Activated CD8-positive, alpha-beta memory T cell treated with anti-CD3 and anti-CD28 coated beads, Interleukin-2, amount 50 U/mL, for 1 hour (primary cell): ENCODE measurements around the gene MPZL2.

ENCODE experiments used
- DNase-seq: peaks from one replicate; pipeline ENCODE4 v3.0.0-alpha.2; 2020; ENCODE audit errors: extremely low read depth

Gene MPZL2

GRCh38 chr11:118283756-118284350 is 19.8 kb upstream of the MPZL2 start:
- DNase-seq: no peak

DNA sequence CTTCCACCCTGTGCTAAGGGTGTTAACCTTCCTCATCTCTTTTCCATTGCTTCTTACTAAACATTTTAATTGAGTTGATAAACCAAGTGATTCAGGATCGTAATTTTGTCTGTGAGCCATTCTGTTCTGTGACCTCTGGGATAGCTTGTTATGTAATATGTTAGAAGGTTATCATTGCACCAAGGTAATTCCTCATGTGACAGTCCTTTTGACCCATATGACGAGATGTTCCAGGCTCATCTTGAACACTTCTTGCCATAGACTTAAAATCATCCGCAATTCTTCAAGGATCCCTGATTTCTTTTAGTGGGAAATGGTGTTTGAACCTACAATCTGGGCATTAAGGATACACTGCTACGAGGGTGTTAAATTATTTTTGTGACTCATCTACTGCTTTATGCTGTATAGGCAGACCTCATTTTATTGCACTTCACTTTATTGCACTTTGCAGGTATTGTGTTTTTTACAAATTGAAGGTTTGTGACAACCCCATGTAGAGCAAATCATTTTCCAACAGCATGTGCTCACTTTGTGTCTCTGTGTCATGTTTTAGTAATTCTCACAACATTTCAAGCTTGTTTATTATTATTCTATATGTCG is 19.0 kb upstream of the MPZL2 start:
- no peak for DNase-seq

- no peak for DNase-seq
Measured at GRCh38 chr11:118282606-118283005, 18.5 kb upstream of the MPZL2 start.

DNA sequence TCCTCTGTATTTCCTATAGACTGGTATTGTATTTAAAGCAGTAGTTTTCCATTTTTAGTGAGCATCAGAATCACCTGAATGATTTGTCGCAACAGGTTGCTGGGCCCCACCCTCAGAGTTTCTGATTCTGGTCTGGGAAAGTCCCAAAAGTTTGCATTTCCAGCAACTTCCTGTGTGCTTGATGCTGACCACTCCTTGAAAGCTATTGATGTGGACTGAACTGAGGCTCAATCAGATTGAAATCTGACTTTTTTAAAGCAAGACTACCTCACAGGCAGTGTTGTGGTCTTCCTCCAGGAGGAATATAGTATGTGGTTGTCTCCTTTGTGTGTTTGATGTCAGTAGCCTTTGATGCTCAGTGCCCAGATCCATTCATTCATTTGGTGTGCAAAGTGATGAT is 17.2 kb upstream of the MPZL2 start:
- DNase-seq: no peak

DNA sequence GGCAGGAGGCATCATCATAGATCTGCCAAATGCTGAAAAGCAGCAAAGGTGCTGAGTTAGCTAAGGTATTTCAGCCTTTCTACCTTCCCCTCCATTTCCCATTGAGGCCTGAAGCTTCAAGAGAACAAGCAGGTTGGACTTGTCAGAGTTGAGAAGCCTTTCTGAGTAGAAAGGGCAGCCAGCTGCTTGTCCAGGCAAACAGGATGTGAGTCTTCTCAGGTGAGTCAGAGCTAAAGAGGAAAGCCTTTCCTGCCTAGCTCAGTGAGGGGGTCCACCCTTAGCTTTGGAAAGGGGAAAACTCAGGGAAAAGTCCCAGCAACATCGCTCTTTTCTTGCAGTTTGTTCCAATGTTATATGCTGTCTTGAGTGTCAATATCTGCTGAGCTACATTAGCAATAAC is 13.2 kb upstream of the MPZL2 start:
- DNase-seq: no peak

GRCh38 chr11:118276422-118276821 is 12.3 kb upstream of the MPZL2 start:
- no peak for DNase-seq

- no peak for DNase-seq
Measured at GRCh38 chr11:118275176-118275575, 11.1 kb upstream of the MPZL2 start.

DNA sequence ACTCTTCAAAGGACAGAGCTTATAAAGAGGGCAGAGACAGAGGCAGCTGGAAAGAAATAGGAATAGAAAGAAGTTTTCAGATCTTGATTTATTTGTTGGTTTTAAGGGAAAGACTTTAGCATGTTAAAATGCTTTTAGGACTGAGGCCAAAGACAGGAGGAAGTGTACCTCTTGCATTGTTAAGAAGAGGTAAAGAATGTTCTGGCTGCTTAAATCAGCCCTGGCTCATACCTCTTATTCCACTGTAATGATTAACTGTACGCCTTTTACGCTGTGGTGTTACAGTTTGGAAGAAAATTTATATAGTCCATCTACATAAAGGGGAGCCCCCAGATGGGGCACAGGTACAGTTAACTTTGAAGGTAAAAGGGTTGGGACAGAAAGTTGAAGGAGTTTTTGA is 10.1 kb upstream of the MPZL2 start:
- no peak for DNase-seq

- DNase-seq: no peak
Measured at GRCh38 chr11:118272001-118272400, 7.9 kb upstream of the MPZL2 start.

DNA sequence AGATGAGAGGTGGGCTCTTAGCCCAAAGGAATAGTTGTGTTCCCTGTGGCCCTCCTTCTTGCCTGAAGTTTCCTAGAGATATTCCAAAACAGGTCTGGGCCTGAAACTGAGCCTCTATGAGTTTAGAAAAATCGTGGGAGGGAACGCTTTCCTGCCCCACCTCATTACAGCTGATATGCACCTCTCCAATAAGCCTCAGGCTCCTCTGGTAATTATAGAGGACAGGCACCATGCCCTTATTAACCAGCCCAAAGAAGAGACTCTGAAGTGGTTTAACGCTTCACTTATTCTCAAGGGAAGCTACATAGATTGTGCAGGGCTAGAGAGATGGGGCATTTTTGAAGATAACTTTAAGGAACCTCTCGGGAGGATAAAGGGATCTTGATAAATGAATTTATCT is 3.4 kb upstream of the MPZL2 start:
- no peak for DNase-seq

- DNase-seq: no peak
Measured at GRCh38 chr11:118265954-118266353, 1.9 kb upstream of the MPZL2 start.

DNA sequence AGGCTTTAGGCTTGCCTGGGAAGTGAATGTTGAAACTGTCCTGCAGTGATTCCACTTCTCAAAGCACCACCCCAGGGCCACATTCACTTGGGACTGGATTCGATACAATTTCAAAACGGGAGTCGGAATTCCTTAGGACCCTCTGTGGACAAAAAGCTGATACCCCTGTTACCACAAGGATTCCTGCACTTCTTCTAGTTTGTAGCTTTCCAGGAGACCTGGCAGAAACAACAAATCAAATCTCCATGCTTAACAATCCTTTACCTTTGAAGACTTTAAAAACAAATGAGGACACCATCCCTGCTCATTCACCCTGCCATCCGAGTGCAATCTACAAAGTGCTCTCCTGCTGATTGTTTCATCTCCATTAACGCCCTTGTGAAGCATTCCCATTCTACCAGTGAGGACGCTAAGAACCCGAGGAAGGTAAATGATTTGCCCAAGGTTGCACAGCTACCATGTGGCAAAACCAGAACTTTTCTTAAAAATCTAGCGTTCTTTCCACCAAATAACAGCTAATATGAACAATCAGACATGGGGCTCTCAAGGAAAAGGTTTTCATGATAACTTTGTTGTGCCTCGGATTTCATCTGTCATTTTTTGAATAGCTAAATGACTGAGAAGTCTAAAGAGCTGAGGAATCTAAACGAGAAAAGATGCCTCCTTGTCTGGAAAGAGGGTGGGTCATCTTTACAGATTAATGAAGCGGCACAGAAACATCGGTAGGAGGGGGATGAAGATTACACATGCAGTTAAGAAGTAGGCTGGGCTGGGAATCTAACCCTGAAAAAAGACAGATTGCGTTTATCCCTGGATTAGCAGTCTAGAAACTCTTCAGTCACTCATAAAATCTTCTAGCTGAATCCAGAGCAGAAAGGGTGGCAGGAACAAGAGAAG is 720 bp upstream of the MPZL2 start:
- DNase-seq: no peak

GRCh38 chr11:118263112-118263511 is 985 bp downstream of the MPZL2 start:
- DNase-seq: no peak

GRCh38 chr11:118260353-118260752 is 3.7 kb downstream of the MPZL2 start:
- no peak for DNase-seq

GRCh38 chr11:118259138-118259537 is 5.0 kb downstream of the MPZL2 start:
- DNase-seq: no peak

- DNase-seq: no peak
Measured at GRCh38 chr11:118258410-118258809, 5.7 kb downstream of the MPZL2 start.

GRCh38 chr11:118252688-118253087 is 11.4 kb downstream of the MPZL2 start:
- no peak for DNase-seq

GRCh38 chr11:118251858-118252652 is 12.0 kb downstream of the MPZL2 start, which contains the start of gene MPZL3:
Gene MPZL3 (minus strand): TSS chr11:118252365. CDS start chr11:118252294, 71 bp downstream.
- peak; percentile 94 for DNase-seq

DNA sequence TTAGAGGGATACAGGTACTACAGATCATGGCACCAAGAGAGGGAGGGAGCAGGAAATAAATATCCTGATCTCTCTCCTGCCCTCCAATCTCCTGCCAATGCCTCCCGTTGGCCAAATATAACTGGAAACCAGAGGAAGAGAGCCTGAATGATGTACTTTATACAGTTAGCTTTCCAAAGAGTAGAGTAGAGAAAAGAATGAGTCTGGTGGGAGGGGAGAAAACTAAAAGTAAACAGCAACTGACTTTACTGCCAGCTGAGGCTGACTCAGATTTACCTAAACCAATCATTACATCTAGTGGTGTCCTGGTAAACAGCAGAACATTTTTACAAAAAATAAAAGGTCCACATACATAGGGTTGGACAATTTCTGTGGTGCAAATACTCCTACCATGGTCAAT is 17.1 kb downstream of the MPZL2 start:
- DNase-seq: no peak

DNA sequence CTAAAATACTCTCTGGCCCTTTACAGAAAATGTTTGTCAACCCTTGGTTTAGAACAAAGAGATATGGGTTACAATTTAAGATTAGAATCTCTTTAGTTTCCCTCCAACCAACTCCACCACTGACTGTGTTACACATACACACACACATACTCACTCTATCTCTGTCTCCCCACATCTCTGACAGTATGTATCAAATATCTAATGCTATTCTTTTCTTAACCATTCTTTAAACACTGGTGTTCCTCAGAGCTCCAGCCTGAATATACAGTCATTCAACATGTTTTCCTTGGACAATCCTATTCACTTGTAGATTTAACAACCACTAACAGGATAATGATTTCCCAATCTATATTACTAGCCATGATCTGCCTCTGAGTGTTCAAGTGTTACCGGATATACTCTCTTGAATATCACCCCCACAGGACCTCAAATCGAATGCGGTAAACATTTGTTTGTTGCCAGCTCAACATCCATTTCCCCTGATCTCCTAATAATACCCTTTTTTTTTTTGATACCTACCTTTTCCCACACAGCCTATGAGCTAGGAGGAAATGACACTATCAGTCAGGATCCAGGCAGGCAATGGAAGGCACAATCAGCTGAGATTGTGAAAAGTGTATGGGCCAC is 18.0 kb downstream of the MPZL2 start:
- no peak for DNase-seq

- DNase-seq: no peak
Measured at GRCh38 chr11:118243993-118244762, 19.9 kb downstream of the MPZL2 start.
